ENCODE data around the gene SFSWAP.
"Not testable (repeated sequence)": the region's sequence is repeated elsewhere in the genome, so short reads cannot be mapped to it uniquely, and the experiment has no call there.

SFSWAP gene

DNA sequence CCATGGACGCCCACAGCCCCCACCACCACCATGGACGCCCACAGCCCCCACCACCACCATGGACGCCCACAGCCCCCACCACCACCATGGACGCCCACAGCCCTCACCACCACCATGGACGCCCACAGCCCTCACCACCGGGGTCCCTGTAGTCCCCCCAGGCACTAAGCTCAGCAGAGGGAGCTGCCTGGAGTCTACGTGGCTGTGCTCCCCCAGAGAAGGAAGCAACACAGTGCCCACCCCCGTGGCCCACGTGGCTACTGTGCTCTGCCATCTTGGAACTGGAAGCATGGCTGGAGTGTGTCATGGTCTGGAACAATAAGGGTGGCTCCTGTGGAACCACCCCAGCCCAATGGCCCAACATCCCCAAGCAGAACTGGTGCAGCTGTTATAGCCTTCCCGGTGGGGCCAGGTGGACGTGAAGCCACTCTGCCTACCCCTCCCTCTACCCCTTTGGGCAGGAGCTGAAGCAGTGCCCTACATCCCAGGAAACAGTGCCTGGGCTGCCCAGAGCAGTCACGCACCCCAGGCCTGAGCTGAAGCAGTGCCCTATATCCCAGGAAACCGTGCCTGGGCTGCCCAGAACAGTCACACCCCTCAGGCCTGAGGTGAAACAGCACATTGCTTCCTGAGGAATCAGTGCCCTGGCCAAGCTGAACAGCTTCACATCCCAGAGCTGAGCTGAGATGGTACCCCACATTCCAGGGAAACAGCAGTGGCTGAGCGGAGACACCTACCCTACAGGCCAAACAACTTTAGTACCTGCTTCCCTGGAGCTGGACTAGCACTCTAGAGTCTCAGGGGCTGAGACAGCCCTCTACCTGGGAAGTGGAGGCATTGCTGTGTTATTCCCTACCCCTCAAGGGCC, 9.0 kb upstream of the SFSWAP start:
- H3K36me3 ChIP-seq = no peaks in the 10 kb centered on the region
- DNase-seq = no peak
- H3K4me3 ChIP-seq (ENCODE audit: low read depth, low read length) = no peak overlapping the region
- no peaks in the 10 kb centered on the region for H3K27me3 ChIP-seq (ENCODE audit: insufficient read depth, low read depth, severe bottlenecking)
- peaks cover 10% of the 10 kb centered on the region for H3K9me3 ChIP-seq (ENCODE audit: severe bottlenecking)
- H3K27ac ChIP-seq = no peak overlapping the region
- TF ChIP-seq, protein P1, sequence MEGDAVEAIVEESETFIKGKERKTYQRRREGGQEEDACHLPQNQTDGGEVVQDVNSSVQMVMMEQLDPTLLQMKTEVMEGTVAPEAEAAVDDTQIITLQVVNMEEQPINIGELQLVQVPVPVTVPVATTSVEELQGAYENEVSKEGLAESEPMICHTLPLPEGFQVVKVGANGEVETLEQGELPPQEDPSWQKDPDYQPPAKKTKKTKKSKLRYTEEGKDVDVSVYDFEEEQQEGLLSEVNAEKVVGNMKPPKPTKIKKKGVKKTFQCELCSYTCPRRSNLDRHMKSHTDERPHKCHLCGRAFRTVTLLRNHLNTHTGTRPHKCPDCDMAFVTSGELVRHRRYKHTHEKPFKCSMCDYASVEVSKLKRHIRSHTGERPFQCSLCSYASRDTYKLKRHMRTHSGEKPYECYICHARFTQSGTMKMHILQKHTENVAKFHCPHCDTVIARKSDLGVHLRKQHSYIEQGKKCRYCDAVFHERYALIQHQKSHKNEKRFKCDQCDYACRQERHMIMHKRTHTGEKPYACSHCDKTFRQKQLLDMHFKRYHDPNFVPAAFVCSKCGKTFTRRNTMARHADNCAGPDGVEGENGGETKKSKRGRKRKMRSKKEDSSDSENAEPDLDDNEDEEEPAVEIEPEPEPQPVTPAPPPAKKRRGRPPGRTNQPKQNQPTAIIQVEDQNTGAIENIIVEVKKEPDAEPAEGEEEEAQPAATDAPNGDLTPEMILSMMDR (IDR thresholded peaks at IDR 0.05; ENCODE audit: low read depth, low read length) = 0 out of 2 replicates have a peak, but pooled peaks have one; percentile 3

DNA sequence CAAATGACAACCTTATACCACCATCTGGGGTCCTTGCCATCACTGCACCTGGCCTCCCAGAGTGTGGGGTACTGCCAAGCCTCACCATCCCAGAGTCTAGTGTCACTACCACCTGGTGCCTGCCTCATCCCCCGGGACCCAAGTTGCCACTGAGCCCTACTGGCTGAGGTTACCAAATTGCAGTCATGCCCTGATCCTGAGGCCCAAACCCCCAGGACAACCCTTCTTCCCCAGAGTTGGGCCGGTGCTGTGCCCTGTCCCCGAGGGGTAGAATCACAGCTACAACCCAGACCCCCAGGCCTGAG, 8.4 kb upstream of the SFSWAP start:
- no peak overlapping the region for H3K27ac ChIP-seq
- no peak overlapping the region for H3K4me3 ChIP-seq (ENCODE audit: low read depth, low read length)
- no peak for DNase-seq
- no peaks in the 10 kb centered on the region for H3K36me3 ChIP-seq
- H3K27me3 ChIP-seq (ENCODE audit: insufficient read depth, low read depth, severe bottlenecking) = no peaks in the 10 kb centered on the region
- H3K9me3 ChIP-seq (ENCODE audit: severe bottlenecking) = peaks cover 10% of the 10 kb centered on the region
- TF ChIP-seq, protein P1 (IDR thresholded peaks at IDR 0.05; ENCODE audit: low read depth, low read length) = no peak

DNA sequence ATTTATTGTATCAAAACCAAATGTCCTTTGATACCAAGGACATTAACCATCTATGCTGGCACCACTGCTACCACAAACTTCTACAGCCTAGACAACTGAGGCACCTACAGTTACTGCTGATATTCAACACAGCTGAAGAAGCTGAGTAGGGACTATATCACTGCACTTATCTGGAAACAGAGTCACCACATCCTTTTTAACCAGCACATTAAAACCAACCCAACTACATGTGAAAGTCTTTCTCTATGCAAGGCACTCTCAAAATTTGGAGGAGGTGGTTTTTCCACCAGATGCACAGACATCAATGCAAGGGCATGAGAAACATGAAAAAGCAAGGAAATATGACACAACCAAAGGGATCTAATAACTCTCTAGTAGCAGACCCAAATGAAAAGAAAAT, 7.7 kb upstream of the SFSWAP start:
- Histone ChIP-seq H3K9me3 (ENCODE audit: severe bottlenecking) (peaks cover 10% of the 10 kb centered on the region), H3K27me3 (ENCODE audit: insufficient read depth, low read depth, severe bottlenecking) (no peaks in the 10 kb centered on the region), H3K4me3 (ENCODE audit: low read depth, low read length) (no peak overlapping the region), H3K27ac (no peak overlapping the region), H3K36me3 (no peaks in the 10 kb centered on the region)
- TF ChIP-seq, protein P1 (IDR thresholded peaks at IDR 0.05; ENCODE audit: low read depth, low read length) = no peak
- no peak for DNase-seq

DNA sequence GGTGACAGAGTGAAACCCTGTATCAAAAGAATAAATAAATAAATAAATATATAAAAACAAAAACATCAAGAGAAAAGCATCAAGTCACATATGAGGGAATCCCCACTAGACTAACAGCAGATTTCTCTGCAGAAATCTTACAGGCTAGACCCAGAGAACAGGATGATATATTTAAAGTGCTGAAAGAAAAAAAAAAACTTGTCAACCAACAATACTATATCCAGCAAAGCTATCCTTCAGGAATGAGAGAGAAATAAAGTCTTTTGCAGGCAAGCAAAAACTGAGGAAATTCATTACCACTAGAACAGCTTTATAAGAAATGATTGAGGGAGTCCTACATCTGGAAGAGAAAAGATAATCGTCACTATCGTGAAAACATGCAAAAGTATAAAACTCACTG, 6.4 kb upstream of the SFSWAP start:
- Histone ChIP-seq H3K36me3 (no peaks in the 10 kb centered on the region), H3K27ac (no peak overlapping the region), H3K27me3 (ENCODE audit: insufficient read depth, low read depth, severe bottlenecking) (no peaks in the 10 kb centered on the region), H3K9me3 (ENCODE audit: severe bottlenecking) (peaks cover 10% of the 10 kb centered on the region), H3K4me3 (ENCODE audit: low read depth, low read length) (no peak overlapping the region)
- no peak for DNase-seq
- TF ChIP-seq, protein P1 (IDR thresholded peaks at IDR 0.05; ENCODE audit: low read depth, low read length) = no peak

DNA sequence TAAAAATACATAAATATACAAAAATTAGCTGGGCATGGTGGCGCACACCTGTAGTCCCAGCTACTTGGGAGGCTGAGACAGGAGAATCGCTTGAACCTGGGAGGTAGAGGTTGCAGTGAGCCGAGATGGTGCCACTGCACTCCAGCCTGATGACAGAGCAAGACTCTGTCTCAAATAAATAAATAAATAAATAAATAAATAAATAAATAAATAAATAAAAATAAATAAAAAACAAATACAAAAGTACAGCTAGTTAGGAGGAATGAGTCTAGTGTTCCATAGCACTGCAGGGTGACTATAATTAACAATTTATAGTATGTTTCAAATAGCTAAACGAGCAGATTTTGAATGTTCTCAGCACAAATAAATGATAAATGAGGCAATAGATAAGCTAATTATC, 4.2 kb upstream of the SFSWAP start:
- H3K27me3 ChIP-seq (ENCODE audit: insufficient read depth, low read depth, severe bottlenecking); H3K27ac ChIP-seq; H3K4me3 ChIP-seq (ENCODE audit: low read depth, low read length); H3K36me3 ChIP-seq; H3K9me3 ChIP-seq (ENCODE audit: severe bottlenecking); DNase-seq: not testable (repeated sequence)

DNA sequence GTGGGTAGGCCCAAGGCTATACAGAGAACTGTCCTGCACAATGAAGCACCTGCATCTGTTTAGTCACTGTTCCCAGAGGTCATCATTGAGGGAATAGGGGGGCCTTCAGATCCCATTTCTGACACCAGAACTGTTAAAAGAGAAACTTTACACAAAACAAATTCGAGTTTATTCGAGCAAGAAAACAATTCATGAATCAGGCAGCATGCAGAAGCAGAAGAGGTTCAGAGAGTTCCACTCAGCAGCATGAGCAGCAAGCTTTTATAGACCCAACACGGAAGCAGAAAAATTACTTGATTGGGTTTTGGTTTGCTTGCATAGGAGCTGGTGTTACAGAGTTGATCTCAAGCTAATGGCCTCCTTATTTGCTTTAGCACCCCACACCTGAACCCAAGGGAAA, 1.7 kb upstream of the SFSWAP start:
- DNase-seq = no peak
- Histone ChIP-seq H3K4me3 (ENCODE audit: low read depth, low read length) (no peak overlapping the region), H3K9me3 (ENCODE audit: severe bottlenecking) (peaks cover 6% of the 10 kb centered on the region), H3K27ac (no peak overlapping the region), H3K36me3 (peaks cover 18% of the 10 kb centered on the region), H3K27me3 (ENCODE audit: insufficient read depth, low read depth, severe bottlenecking) (no peaks in the 10 kb centered on the region)
- TF ChIP-seq, protein P1 (IDR thresholded peaks at IDR 0.05; ENCODE audit: low read depth, low read length) = no peak
